Measurements from ENCODE around the gene PRR16.

The PRR16 gene

DNA sequence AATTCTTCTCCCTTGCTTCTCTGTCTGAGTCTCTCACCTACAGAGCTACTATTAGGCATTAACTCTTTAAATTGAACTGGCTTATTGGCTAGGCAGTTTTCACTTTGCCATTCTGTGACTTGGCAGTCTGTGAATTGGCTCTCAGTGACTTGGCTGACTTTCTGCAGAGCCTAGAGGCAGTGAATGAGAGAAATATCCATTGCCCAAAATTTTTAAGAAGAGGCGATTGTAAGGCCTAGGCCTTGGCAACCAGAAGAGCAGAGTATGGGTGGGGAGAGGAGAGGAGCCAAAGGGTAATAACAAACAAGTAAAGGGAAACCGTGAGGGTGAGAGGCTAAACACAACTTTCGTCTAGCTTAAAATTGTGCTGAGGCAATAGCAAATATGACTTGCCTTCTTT is 176.7 kb downstream of the PRR16 start:
- Histone ChIP-seq H4K20me1 (ENCODE audit: low read depth, low read length) (no peaks in the 10 kb centered on the region), H3K27ac (ENCODE audit: low read depth, low read length) (no peak overlapping the region), H2AFZ (ENCODE audit: low read depth, low read length, severe bottlenecking) (no peak overlapping the region), H3K9ac (ENCODE audit: low read length) (no peak overlapping the region), H3K27me3 (ENCODE audit: low read length) (no peaks in the 10 kb centered on the region), H3K9me2 (replicated peaks; ENCODE audit: insufficient read depth, low read length) (no peaks in the 10 kb centered on the region), H3F3A (ENCODE audit: insufficient read depth) (no peaks in the 10 kb centered on the region), H3K9me3 (ENCODE audit: insufficient read depth, low read length) (no peaks in the 10 kb centered on the region), H3K4me3 (ENCODE audit: insufficient read depth, low read length, poor library complexity, severe bottlenecking) (no peak overlapping the region), H3K79me2 (ENCODE audit: insufficient read depth, low read length) (no peaks in the 10 kb centered on the region), H3K36me3 (ENCODE audit: low read length) (no peaks in the 10 kb centered on the region), H3K4me2 (ENCODE audit: low read depth, low read length, poor library complexity, severe bottlenecking) (no peak overlapping the region)
- TF ChIP-seq EZH2phosphoT487 (conservative IDR thresholded peaks at IDR 0.05; ENCODE audit: low read length): no peak
- TF ChIP-seq, protein P1, sequence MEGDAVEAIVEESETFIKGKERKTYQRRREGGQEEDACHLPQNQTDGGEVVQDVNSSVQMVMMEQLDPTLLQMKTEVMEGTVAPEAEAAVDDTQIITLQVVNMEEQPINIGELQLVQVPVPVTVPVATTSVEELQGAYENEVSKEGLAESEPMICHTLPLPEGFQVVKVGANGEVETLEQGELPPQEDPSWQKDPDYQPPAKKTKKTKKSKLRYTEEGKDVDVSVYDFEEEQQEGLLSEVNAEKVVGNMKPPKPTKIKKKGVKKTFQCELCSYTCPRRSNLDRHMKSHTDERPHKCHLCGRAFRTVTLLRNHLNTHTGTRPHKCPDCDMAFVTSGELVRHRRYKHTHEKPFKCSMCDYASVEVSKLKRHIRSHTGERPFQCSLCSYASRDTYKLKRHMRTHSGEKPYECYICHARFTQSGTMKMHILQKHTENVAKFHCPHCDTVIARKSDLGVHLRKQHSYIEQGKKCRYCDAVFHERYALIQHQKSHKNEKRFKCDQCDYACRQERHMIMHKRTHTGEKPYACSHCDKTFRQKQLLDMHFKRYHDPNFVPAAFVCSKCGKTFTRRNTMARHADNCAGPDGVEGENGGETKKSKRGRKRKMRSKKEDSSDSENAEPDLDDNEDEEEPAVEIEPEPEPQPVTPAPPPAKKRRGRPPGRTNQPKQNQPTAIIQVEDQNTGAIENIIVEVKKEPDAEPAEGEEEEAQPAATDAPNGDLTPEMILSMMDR (IDR thresholded peaks at IDR 0.05; ENCODE audit: insufficient read depth, low read length, poor library complexity, severe bottlenecking): no peak

DNA sequence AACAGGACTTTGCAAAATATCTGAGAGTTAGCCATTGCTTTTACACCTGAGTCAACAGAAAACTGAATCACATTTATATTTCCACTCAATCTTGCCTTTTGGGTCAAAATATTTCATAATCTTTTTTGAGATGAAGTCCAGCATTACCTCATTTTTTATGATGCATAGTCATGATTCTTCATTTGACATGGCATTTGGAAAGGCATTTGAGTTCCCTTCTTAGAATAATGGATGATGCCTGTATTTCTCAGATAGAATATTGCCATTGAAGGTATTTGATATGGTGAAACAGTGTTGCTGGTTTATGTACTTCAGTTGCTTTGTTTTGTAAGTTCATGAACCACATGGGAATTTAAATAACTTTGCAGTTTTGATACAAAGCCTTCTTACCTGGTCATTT is 180.4 kb downstream of the PRR16 start:
- H3K4me3 ChIP-seq (ENCODE audit: insufficient read depth, low read length, poor library complexity, severe bottlenecking): no peak overlapping the region
- H3K79me2 ChIP-seq (ENCODE audit: insufficient read depth, low read length): no peaks in the 10 kb centered on the region
- H3K27ac ChIP-seq (ENCODE audit: low read depth, low read length): no peak overlapping the region
- TF ChIP-seq, protein P1 (IDR thresholded peaks at IDR 0.05; ENCODE audit: insufficient read depth, low read length, poor library complexity, severe bottlenecking): no peak
- TF ChIP-seq EZH2phosphoT487 (conservative IDR thresholded peaks at IDR 0.05; ENCODE audit: low read length): no peak
- no peaks in the 10 kb centered on the region for H3K36me3 ChIP-seq (ENCODE audit: low read length)
- no peak overlapping the region for H3K9ac ChIP-seq (ENCODE audit: low read length)
- H3K27me3 ChIP-seq (ENCODE audit: low read length): no peaks in the 10 kb centered on the region
- H3K4me2 ChIP-seq (ENCODE audit: low read depth, low read length, poor library complexity, severe bottlenecking): no peak overlapping the region
- H2AFZ ChIP-seq (ENCODE audit: low read depth, low read length, severe bottlenecking): no peak overlapping the region
- H4K20me1 ChIP-seq (ENCODE audit: low read depth, low read length): no peaks in the 10 kb centered on the region
- no peaks in the 10 kb centered on the region for H3K9me3 ChIP-seq (ENCODE audit: insufficient read depth, low read length)
- H3F3A ChIP-seq (ENCODE audit: insufficient read depth): no peaks in the 10 kb centered on the region
- no peaks in the 10 kb centered on the region for H3K9me2 ChIP-seq (replicated peaks; ENCODE audit: insufficient read depth, low read length)

DNA sequence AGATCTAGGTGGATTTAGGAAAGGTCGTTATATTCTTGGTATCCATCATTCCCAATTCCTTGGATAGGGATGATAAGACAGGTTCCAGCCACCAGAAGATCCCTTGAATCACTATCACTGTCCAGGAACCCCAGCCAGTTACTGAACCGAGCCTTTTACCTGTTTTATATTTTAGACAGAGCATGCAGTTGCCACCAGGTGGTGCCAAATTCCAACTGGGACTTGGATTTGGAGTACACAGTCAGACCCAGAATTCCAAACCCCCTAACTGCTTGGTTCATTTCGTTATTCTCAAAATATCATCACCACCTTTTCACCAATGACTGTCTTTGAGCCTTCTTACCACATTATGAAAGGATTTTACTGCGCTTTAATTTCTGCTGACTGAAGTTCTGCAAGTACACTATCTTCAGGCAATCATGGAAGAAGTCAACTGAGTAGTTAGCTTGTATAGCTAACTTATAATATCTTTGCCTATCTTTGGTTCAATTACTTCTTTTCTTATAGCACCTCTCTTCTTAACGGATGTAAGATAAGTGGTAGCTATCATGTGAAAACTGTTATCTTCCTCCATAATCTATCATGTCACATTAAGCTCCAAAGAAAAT is 191.8 kb downstream of the PRR16 start:
- no peaks in the 10 kb centered on the region for H3K27me3 ChIP-seq (ENCODE audit: low read length)
- H3K79me2 ChIP-seq (ENCODE audit: insufficient read depth, low read length): no peaks in the 10 kb centered on the region
- no peak overlapping the region for H2AFZ ChIP-seq (ENCODE audit: low read depth, low read length, severe bottlenecking)
- no peaks in the 10 kb centered on the region for H3F3A ChIP-seq (ENCODE audit: insufficient read depth)
- no peaks in the 10 kb centered on the region for H3K9me3 ChIP-seq (ENCODE audit: insufficient read depth, low read length)
- no peak overlapping the region for H3K4me2 ChIP-seq (ENCODE audit: low read depth, low read length, poor library complexity, severe bottlenecking)
- no peak overlapping the region for H3K27ac ChIP-seq (ENCODE audit: low read depth, low read length)
- H3K9me2 ChIP-seq (replicated peaks; ENCODE audit: insufficient read depth, low read length): no peaks in the 10 kb centered on the region
- H4K20me1 ChIP-seq (ENCODE audit: low read depth, low read length): no peaks in the 10 kb centered on the region
- H3K9ac ChIP-seq (ENCODE audit: low read length): no peak overlapping the region
- H3K4me3 ChIP-seq (ENCODE audit: insufficient read depth, low read length, poor library complexity, severe bottlenecking): no peak overlapping the region
- no peaks in the 10 kb centered on the region for H3K36me3 ChIP-seq (ENCODE audit: low read length)
- TF ChIP-seq, protein P1 (IDR thresholded peaks at IDR 0.05; ENCODE audit: insufficient read depth, low read length, poor library complexity, severe bottlenecking): peak; percentile 18
- no peak for TF ChIP-seq EZH2phosphoT487 (conservative IDR thresholded peaks at IDR 0.05; ENCODE audit: low read length)
